ENCODE measurements around the gene HAUS7.

The HAUS7 gene

GRCh38 chrX:153414856-153415510, 55.4 kb downstream of the HAUS7 start:
- peaks cover 21 to 31% of the 10 kb centered on the region in 2 donors for H3K27me3 Mint-ChIP-seq
- ATAC-seq (replicated peaks) (no peak), DNase-seq (no peak)
- peaks cover 0 to 1% of the 10 kb centered on the region in 2 donors for H3K36me3 Mint-ChIP-seq
- H3K9me3 Mint-ChIP-seq: no peaks in the 10 kb centered on the region
- peaks cover 10 to 12% of the 10 kb centered on the region in 2 donors for H3K4me1 Mint-ChIP-seq
- H3K4me3 Mint-ChIP-seq: no peak overlapping the region
- no peak overlapping the region for H3K27ac Mint-ChIP-seq

DNA sequence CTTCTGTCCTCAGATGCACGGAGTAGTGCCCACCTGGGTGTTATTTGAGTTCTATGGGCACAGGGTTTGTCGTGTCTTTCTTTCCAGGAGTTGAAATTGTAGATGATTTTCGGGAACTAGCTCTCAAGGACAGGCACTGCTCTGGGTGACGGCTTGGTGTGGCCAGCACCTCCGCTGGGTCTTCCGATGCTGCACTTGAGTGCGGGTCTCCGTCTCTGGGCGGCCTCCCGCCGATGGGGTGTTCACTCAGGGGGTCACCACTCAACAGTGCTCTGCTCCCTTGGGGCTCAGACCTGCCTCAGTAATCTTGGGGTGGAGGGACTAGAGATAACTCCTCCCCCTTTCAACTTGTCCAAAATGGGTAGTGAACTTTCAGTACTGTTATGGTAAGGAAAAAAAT, 56.6 kb downstream of the HAUS7 start:
- Mint-ChIP-seq H3K9me3 (no peaks in the 10 kb centered on the region), H3K27me3 (peaks cover 21 to 31% of the 10 kb centered on the region in 2 donors), H3K27ac (no peak overlapping the region), H3K4me3 (no peak overlapping the region), H3K4me1 (peaks cover 10 to 12% of the 10 kb centered on the region in 2 donors), H3K36me3 (peaks cover 0 to 1% of the 10 kb centered on the region in 2 donors)
- ATAC-seq (replicated peaks) (no peak), DNase-seq (no peak)

DNA sequence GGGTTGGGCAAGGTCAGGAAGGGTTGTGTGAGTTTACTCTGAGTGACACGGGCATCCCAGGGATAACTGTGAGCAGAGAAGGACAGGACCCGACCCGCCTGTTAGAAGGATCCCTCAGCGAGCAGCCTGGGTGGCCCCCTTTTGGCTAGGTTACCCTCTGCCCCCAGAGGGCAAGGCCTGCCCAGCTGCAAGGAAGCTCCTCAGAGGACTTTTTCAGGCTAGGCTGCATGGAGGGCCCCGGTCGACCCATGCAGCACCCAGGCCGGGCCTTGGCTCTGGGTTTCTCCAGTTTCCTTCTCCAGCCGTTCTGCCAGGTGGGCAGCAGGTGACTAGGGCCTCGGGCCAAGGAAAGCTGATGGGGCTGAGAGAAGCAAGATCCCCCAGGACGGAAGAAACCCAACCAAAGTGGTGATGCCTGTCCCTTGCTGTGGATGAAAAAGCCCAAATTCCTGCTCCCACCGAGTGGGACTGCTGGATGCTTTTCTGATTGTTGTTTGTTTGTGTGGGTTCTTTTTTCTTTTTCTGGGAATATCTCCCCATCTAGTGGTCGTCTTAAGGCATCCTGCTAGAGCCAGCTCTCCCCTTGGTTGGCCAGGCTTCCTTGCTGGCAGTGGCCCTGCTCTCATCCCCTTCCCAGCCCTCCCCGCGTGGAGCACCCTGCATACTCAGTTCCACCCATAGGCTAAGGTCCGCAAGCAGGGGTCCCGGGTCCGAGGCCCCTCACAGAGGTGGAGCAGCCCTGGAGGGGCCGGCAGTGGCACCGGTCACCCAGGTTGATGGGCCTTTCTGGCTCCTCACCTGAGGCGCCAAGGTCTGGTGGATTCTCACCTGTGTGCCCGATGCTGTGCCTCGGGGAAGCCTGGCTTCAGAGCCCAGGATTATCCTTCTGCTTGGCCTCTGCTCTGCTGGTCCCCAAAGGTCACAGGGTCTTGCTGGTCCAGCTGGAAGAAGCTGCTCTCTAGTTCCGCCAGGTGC, 57.3 kb downstream of the HAUS7 start:
- DNase-seq (no peak), ATAC-seq (replicated peaks) (no peak)
- Mint-ChIP-seq H3K9me3 (no peaks in the 10 kb centered on the region), H3K36me3 (peaks cover 0 to 1% of the 10 kb centered on the region in 2 donors), H3K4me3 (no peak overlapping the region), H3K27me3 (peaks cover 17 to 31% of the 10 kb centered on the region in 2 donors), H3K4me1 (peaks cover 10 to 12% of the 10 kb centered on the region in 2 donors), H3K27ac (no peak overlapping the region)

- no peaks in the 10 kb centered on the region for H3K9me3 Mint-ChIP-seq
- H3K4me1 Mint-ChIP-seq: peaks cover 10 to 12% of the 10 kb centered on the region in 2 donors
- H3K4me3 Mint-ChIP-seq: peak overlapping the region; percentile 62 to 76
- H3K27ac Mint-ChIP-seq: no peak overlapping the region
- H3K36me3 Mint-ChIP-seq: peaks cover 0 to 1% of the 10 kb centered on the region in 2 donors
- DNase-seq: no peak
- peaks cover 13 to 26% of the 10 kb centered on the region in 2 donors for H3K27me3 Mint-ChIP-seq
- no peak for ATAC-seq (replicated peaks)
These were observed 58.3 kb downstream of the HAUS7 start for GRCh38 chrX:153411988-153412574.

GRCh38 chrX:153411255-153411987, 59.0 kb downstream of the HAUS7 start, which contains the start of gene ZFP92:
ZFP92 (plus strand) TSS chrX:153411472; CDS start chrX:153418323, 6,851 bp downstream.
- H3K27me3 Mint-ChIP-seq: peaks cover 11 to 26% of the 10 kb centered on the region in 2 donors
- peaks cover 10 to 12% of the 10 kb centered on the region in 2 donors for H3K4me1 Mint-ChIP-seq
- DNase-seq: peak; percentile 19
- peak within 1 kb of the TSS; percentile 62 to 76 for H3K4me3 Mint-ChIP-seq
- H3K9me3 Mint-ChIP-seq: no peaks in the 10 kb centered on the region
- no peak within 1 kb of the TSS for H3K27ac Mint-ChIP-seq
- H3K36me3 Mint-ChIP-seq: peaks cover 0 to 1% of the 10 kb centered on the region in 2 donors
- ATAC-seq (replicated peaks): peak; percentile 80 to 84

DNA sequence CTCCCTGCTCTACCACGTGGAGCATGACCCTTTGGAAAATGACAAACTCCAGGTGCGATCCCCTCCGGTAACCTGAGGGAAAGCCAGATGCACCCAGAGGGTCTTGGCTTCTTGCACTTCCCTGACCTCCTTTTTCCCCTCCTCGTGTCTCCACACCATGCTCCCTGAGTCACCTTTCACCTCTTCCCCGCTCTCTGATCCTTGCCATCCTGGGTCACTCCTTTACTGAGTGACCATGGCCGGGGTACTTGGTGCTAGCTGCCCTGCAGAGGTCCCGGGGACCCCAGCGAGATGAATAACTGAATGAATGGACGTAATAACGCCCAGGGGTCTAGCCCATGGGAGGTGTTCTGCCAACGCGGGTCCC, 59.5 kb downstream of the HAUS7 start:
- Mint-ChIP-seq H3K4me3 (peak overlapping the region; percentile 62 to 76), H3K4me1 (peaks cover 10 to 12% of the 10 kb centered on the region in 2 donors), H3K9me3 (no peaks in the 10 kb centered on the region), H3K27ac (no peak overlapping the region), H3K36me3 (peaks cover 0 to 1% of the 10 kb centered on the region in 2 donors), H3K27me3 (peaks cover 10 to 20% of the 10 kb centered on the region in 2 donors)
- DNase-seq (no peak), ATAC-seq (replicated peaks) (no peak)

DNA sequence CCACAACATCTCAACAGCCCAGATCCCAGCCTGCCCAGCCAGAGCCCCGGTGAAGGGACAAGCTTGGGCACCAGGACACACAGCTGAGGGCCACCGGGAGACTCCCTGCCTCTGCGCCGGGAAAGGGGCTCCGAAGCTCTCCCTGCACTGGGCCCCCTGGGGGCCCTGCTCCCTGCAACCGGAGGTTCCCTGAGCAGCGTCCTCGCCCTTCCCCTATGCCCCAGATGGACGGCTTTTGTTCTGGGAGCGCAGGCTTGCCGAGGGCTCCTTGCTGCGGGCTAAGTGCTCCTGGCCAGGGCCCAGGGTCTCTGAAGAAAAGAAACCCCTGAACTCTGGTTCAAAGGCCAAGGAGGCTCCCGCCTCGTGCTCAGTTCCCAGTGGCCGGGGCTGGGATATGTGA, 60.0 kb downstream of the HAUS7 start:
- H3K4me3 Mint-ChIP-seq: no peak overlapping the region
- H3K27me3 Mint-ChIP-seq: peaks cover 7 to 17% of the 10 kb centered on the region in 2 donors
- no peaks in the 10 kb centered on the region for H3K9me3 Mint-ChIP-seq
- H3K4me1 Mint-ChIP-seq: peaks cover 12 to 13% of the 10 kb centered on the region in 2 donors
- H3K27ac Mint-ChIP-seq: no peak overlapping the region
- ATAC-seq (replicated peaks) (no peak), DNase-seq (no peak)
- peaks cover 0 to 1% of the 10 kb centered on the region in 2 donors for H3K36me3 Mint-ChIP-seq

- Mint-ChIP-seq H3K9me3 (no peaks in the 10 kb centered on the region), H3K4me1 (peaks cover 12 to 13% of the 10 kb centered on the region in 2 donors), H3K27me3 (peaks cover 7 to 17% of the 10 kb centered on the region in 2 donors), H3K4me3 (no peak overlapping the region), H3K36me3 (peaks cover 0 to 1% of the 10 kb centered on the region in 2 donors), H3K27ac (no peak overlapping the region)
- no peak for ATAC-seq (replicated peaks)
- no peak for DNase-seq
These were observed 60.8 kb downstream of the HAUS7 start for GRCh38 chrX:153409414-153410101.

GRCh38 chrX:153408871-153409351, 61.5 kb downstream of the HAUS7 start:
- no peak for ATAC-seq (replicated peaks)
- no peak overlapping the region for H3K4me3 Mint-ChIP-seq
- peaks cover 7 to 16% of the 10 kb centered on the region in 2 donors for H3K27me3 Mint-ChIP-seq
- peaks cover 12 to 13% of the 10 kb centered on the region in 2 donors for H3K4me1 Mint-ChIP-seq
- H3K36me3 Mint-ChIP-seq: peaks cover 0 to 1% of the 10 kb centered on the region in 2 donors
- DNase-seq: no peak
- H3K9me3 Mint-ChIP-seq: no peaks in the 10 kb centered on the region
- H3K27ac Mint-ChIP-seq: no peak overlapping the region

DNA sequence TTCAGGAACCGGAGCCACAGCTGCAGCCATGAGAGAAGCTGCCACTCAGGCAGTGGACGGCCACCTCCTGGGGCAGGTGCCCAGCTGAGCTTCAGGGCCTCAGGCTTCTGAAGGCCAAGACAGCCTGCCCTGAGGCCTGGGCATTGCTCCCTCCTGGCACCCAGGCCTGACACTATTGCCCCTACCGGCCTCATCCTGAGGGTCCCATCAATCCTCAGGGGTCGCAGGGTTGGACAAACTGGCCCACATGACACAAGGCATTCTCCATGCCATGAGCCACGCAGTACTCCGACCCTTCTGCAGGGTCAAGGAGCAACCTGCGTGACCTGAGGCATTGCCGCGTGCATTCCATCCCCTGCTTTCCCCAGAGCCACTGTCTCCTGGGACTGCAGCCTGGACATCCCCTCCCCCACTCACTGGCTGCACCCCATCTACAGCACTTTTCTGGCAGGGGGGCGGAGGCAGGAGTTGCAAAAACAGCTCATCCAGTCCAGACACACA, 62.1 kb downstream of the HAUS7 start:
- Mint-ChIP-seq H3K27me3 (peaks cover 3 to 12% of the 10 kb centered on the region in 2 donors), H3K4me3 (no peak overlapping the region), H3K9me3 (no peaks in the 10 kb centered on the region), H3K4me1 (peaks cover 12 to 13% of the 10 kb centered on the region in 2 donors), H3K27ac (no peak overlapping the region), H3K36me3 (peaks cover 0 to 1% of the 10 kb centered on the region in 2 donors)
- ATAC-seq (replicated peaks) (no peak), DNase-seq (no peak)

DNA sequence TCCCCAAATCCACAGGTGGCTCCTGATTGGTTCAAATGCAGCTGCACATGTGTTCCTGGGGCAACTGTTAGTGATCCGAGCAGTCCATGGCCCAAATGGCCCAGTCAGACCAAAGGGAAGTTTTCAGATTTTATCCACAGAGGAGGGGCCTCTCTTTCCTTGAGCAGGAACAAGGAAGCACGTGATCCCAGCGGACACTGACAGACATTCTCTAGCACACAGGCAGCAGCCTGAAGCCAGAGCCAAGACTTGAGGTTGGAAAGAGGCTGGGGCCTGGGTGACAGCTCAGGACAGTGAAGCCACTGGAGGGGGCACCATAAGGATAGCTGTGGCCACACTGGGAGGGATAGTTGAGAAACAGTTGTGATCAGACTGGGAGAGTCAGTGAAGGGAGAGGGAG, 62.6 kb downstream of the HAUS7 start:
- Mint-ChIP-seq H3K4me3 (no peak overlapping the region), H3K4me1 (peaks cover 12 to 13% of the 10 kb centered on the region in 2 donors), H3K9me3 (no peaks in the 10 kb centered on the region), H3K27ac (no peak overlapping the region), H3K36me3 (peaks cover 0 to 1% of the 10 kb centered on the region in 2 donors), H3K27me3 (peaks cover 3 to 12% of the 10 kb centered on the region in 2 donors)
- ATAC-seq (replicated peaks): no peak
- no peak for DNase-seq

GRCh38 chrX:153406903-153407302, 63.5 kb downstream of the HAUS7 start:
- DNase-seq: no peak
- Mint-ChIP-seq H3K9me3 (no peaks in the 10 kb centered on the region), H3K4me1 (peaks cover 6% of the 10 kb centered on the region in 2 donors), H3K27me3 (peaks cover 3 to 7% of the 10 kb centered on the region in 2 donors), H3K27ac (no peak overlapping the region), H3K4me3 (no peak overlapping the region), H3K36me3 (no peaks in the 10 kb centered on the region)
- ATAC-seq (replicated peaks): no peak

DNA sequence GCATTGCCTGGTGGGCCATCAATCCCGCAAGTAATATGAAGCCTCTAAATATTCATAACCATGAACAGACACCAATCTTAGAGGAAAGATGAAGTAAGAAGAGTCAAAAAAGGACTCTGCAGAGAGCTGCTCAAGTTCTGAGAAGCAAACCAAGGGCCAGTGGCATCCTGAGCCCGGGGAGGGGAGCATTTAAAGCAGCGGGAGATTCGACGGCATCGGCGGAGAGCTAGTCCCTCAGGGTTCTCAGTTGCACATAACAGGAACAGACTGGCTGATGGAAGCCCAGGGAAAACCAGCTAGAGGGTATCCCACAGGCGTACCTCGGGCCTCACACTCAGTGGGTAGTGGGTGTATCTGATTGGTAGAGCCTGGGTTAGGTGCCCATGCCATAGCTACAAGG, 64.4 kb downstream of the HAUS7 start:
- Mint-ChIP-seq H3K27ac (no peak overlapping the region), H3K4me1 (peaks cover 2 to 4% of the 10 kb centered on the region in 2 donors), H3K4me3 (no peak overlapping the region), H3K36me3 (no peaks in the 10 kb centered on the region), H3K27me3 (peaks cover 3 to 4% of the 10 kb centered on the region in 2 donors), H3K9me3 (no peaks in the 10 kb centered on the region)
- ATAC-seq (replicated peaks) (no peak), DNase-seq (no peak)

All from stimulated activated naive B cell treated with anti-CD40 and anti-IgM and Interleukin-4, amounts not matched to agents 10 μg/mL and 1 μg/mL and 100 μg/mL, for 72 hours (primary cell).